Naive thymus-derived CD4-positive, alpha-beta T cell (primary cell): ENCODE results near the gene LYZL1. TPM values are rescaled to one million over a fixed set of nuclear protein-coding genes. Genes with fewer than 3 reads are reported as not detected.
"Not testable (repeated sequence)": the region's sequence is repeated elsewhere in the genome, so short reads cannot be mapped to it uniquely, and the experiment has no call there.

Source experiments
- ATAC-seq: fragments of 150-1000 bp; cut with Tn5 transposase; 2 replicates; pipeline ENCODE4 v1.10.0; 2021; ENCODE audit warnings: mild to moderate bottlenecking, moderate library complexity
- CTCF ChIA-PET: fragments of 350-600 bp; sonication (Branson Sonifier 250); formaldehyde crosslinking; loops from one replicate; lab custom pipeline; 2021; ENCODE audit warnings: antibody characterized with exemption; lab: Charles Lee
- POLR2A ChIA-PET: fragments of 350-600 bp; sonication (Branson Sonifier 250); formaldehyde crosslinking; loops from one replicate; lab custom pipeline; 2021; ENCODE audit warnings: antibody characterized with exemption, inconsistent platforms; lab: Charles Lee
- DNase-seq, 9 donors: peaks; one replicate each; pipeline versions ENCODE4 v3.0.0 to v3.0.0-alpha.2; 2020 to 2022; ENCODE audit warnings: mixed read lengths in 1 of 9
- H3K27ac ChIP-seq: one replicate; pipeline ENCODE4 v1.7.0; 2013; ENCODE audit warnings: mild to moderate bottlenecking, low read depth, low read length, moderate library complexity
- H3K27me3 ChIP-seq, 2 donors: one replicate each; pipeline ENCODE4 v1.7.0; 2013; ENCODE audit warnings: low read length in 2 of 2, mild to moderate bottlenecking in 2 of 2, moderate library complexity in 2 of 2; ENCODE audit not compliant: control insufficient read depth in 2 of 2, insufficient read depth in 2 of 2
- H3K36me3 ChIP-seq, 3 experiments: 1 replicate in 2 of 3; 2 replicates in 1 of 3; pipeline ENCODE4 v1.7.0; 2013; ENCODE audit warnings: low read length in 3 of 3, mild to moderate bottlenecking in 3 of 3, moderate library complexity in 1 of 3; ENCODE audit not compliant: insufficient read depth in 3 of 3, control insufficient read depth in 2 of 3
- H3K4me1 ChIP-seq, 2 donors: one replicate each; pipeline ENCODE4 v1.7.0; 2013; ENCODE audit warnings: low read length in 2 of 2, mild to moderate bottlenecking in 2 of 2, moderate library complexity in 1 of 2; ENCODE audit not compliant: control insufficient read depth in 2 of 2, insufficient read depth in 2 of 2
- H3K4me3 ChIP-seq: 2 replicates; pipeline ENCODE4 v1.7.0; 2013; ENCODE audit warnings: mild to moderate bottlenecking, low read length
- H3K9me3 ChIP-seq, 3 experiments: 1 replicate in 2 of 3; 2 replicates in 1 of 3; pipeline ENCODE4 v1.7.0; 2013; ENCODE audit warnings: low read length in 3 of 3; ENCODE audit not compliant: control insufficient read depth in 2 of 3
- H3K27ac Mint-ChIP-seq, 9 donors: one replicate each; pipeline ENCODE4 v1.8.0; 2020 to 2022; ENCODE audit warnings: mixed read lengths in 9 of 9, mild to moderate bottlenecking in 8 of 9, moderate library complexity in 5 of 9, inconsistent platforms in 2 of 9
- H3K27me3 Mint-ChIP-seq, 5 donors: one replicate each; pipeline ENCODE4 v1.8.0; 2021 to 2022; ENCODE audit warnings: mixed read lengths in 5 of 5, mild to moderate bottlenecking in 1 of 5
- H3K36me3 Mint-ChIP-seq, 5 donors: one replicate each; pipeline ENCODE4 v1.8.0; 2020 to 2022; ENCODE audit warnings: mixed read lengths in 5 of 5, mild to moderate bottlenecking in 3 of 5, inconsistent platforms in 1 of 5
- H3K4me1 Mint-ChIP-seq, 7 donors: one replicate each; pipeline ENCODE4 v1.8.0; 2020 to 2022; ENCODE audit warnings: mixed read lengths in 7 of 7, mild to moderate bottlenecking in 3 of 7, inconsistent platforms in 1 of 7
- H3K4me3 Mint-ChIP-seq, 10 donors: one replicate each; pipeline ENCODE4 v1.8.0; 2020 to 2022; ENCODE audit warnings: mild to moderate bottlenecking in 10 of 10, mixed read lengths in 10 of 10, moderate library complexity in 6 of 10, inconsistent platforms in 2 of 10
- H3K9me3 Mint-ChIP-seq, 11 donors: one replicate each; pipeline ENCODE4 v1.8.0; 2020 to 2022; ENCODE audit warnings: mixed read lengths in 11 of 11, mild to moderate bottlenecking in 4 of 11, inconsistent platforms in 1 of 11, moderate library complexity in 1 of 11
- intact Hi-C, 2 donors: fragments of 100-400 bp; cut with micrococcal nuclease; formaldehyde crosslinking; loops; one replicate each; pipeline ENCODE4 v1.15.1; 2023
- polyA plus RNA-seq, 2 donors: library from polyadenylated mRNA; unstranded; fragments of 300-500 nt; fragmentation: Illumina TruSeq; gene quantifications; one replicate each; pipeline ENCODE4 v1.2.3, GENCODE V29; 2021
- total RNA-seq, 6 experiments: library from RNA in 5 of 6; stranded (reverse) in 5 of 6; gene quantifications; 1 replicate in 5 of 6; 2 replicates in 1 of 6; pipeline ENCODE4 v1.2.3 and lab custom pipeline; 2021 to 2026

LYZL1 gene
- total and polyA plus RNA-seq, 7 experiments from 2014 or later = not detected

- peaks cover 5 to 17% (median 6%) of the 10 kb centered on the region in 5 donors for H3K27me3 Mint-ChIP-seq
- no peak for DNase-seq
- intact Hi-C loops = no loop called here
- ATAC-seq = no peak
- Histone ChIP-seq H3K27me3 (no peaks in the 10 kb centered on the region), H3K9me3 (no peaks in the 10 kb centered on the region), H3K36me3 (no peaks in the 10 kb centered on the region), H3K4me1 (no peaks in the 10 kb centered on the region), H3K27ac (no peak overlapping the region), H3K4me3 (no peak overlapping the region)
- H3K27ac Mint-ChIP-seq = no peak overlapping the region
- H3K4me3 Mint-ChIP-seq = no peak overlapping the region
- H3K36me3 Mint-ChIP-seq = no peaks in the 10 kb centered on the region
- ChIA-PET CTCF (no interaction called here), POLR2A (no interaction called here)
- H3K4me1 Mint-ChIP-seq = peaks cover 0 to 2% (median 0%) of the 10 kb centered on the region in 7 donors
- peaks cover 0 to 4% (median 0%) of the 10 kb centered on the region in 11 donors for H3K9me3 Mint-ChIP-seq
Measured at GRCh38 chr10:29279779-29280487, 8.9 kb upstream of the LYZL1 start.

DNA sequence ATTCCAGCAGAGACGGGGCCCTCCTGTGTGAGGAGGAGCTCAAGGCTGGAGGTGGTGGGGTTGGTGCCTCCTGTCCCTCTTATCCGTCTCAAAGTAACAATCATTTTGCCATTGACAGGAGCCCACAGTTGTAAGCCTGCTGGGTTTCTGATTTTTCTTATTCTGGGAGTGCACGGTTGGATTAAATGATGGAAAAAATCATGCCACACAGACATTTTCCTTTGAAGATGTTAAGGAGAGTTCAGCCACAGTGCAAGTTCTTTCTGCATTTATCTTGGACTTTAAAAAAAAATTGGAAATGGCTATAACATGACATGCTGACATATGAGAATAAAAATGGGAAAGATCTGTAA lies 8.4 kb upstream of the LYZL1 start:
- Histone ChIP-seq H3K36me3 (no peaks in the 10 kb centered on the region), H3K4me1 (no peaks in the 10 kb centered on the region), H3K27me3 (no peaks in the 10 kb centered on the region), H3K27ac (no peak overlapping the region), H3K4me3 (no peak overlapping the region), H3K9me3 (no peaks in the 10 kb centered on the region)
- peaks cover 5 to 17% (median 6%) of the 10 kb centered on the region in 5 donors for H3K27me3 Mint-ChIP-seq
- ChIA-PET POLR2A (no interaction called here), CTCF (no interaction called here)
- no peak overlapping the region for H3K27ac Mint-ChIP-seq
- peaks cover 0 to 2% (median 0%) of the 10 kb centered on the region in 11 donors for H3K9me3 Mint-ChIP-seq
- intact Hi-C loops = no loop called here
- H3K4me1 Mint-ChIP-seq = peaks cover 0 to 2% (median 0%) of the 10 kb centered on the region in 7 donors
- H3K4me3 Mint-ChIP-seq = no peak overlapping the region
- ATAC-seq (no peak), DNase-seq (no peak)
- no peaks in the 10 kb centered on the region for H3K36me3 Mint-ChIP-seq

DNA sequence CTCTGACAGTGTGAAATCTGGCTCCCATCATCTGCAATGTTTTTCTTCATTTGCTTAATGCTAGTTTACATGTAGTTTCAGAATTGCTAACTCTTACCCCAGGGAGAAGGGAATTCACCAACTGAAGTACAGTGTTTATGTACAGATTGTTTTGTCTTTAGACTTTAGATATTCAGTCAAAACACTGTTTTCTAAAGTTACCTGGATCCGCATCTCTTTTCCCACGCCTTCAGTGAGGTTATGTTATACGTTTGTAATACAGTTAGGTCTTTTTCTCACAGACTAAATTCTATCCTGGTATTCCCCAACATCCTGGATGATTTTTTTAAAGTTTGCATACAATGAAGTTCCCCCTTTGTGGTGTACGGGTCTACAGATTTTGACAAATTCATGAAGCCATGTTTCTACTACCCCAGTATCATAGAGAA lies 3.2 kb upstream of the LYZL1 start:
- Histone ChIP-seq H3K9me3 (no peaks in the 10 kb centered on the region), H3K4me3 (no peak overlapping the region), H3K27me3 (peaks cover 0 to 4% of the 10 kb centered on the region in 2 donors), H3K4me1 (no peaks in the 10 kb centered on the region), H3K36me3 (no peaks in the 10 kb centered on the region), H3K27ac (no peak overlapping the region)
- H3K27ac Mint-ChIP-seq = no peak overlapping the region
- peaks cover 19 to 39% (median 23%) of the 10 kb centered on the region in 5 donors for H3K27me3 Mint-ChIP-seq
- POLR2A ChIA-PET = no interaction called here
- ATAC-seq = no peak
- no peaks in the 10 kb centered on the region for H3K4me1 Mint-ChIP-seq
- CTCF ChIA-PET = no interaction called here
- intact Hi-C loops = no loop called here
- no peak for DNase-seq
- H3K9me3 Mint-ChIP-seq = no peaks in the 10 kb centered on the region
- no peak overlapping the region for H3K4me3 Mint-ChIP-seq
- no peaks in the 10 kb centered on the region for H3K36me3 Mint-ChIP-seq

- Mint-ChIP-seq H3K27me3 (peaks cover 23 to 48% (median 26%) of the 10 kb centered on the region in 5 donors), H3K27ac (no peak overlapping the region), H3K9me3 (no peaks in the 10 kb centered on the region), H3K4me3 (no peak overlapping the region), H3K36me3 (no peaks in the 10 kb centered on the region), H3K4me1 (no peaks in the 10 kb centered on the region)
- H3K9me3 ChIP-seq = no peaks in the 10 kb centered on the region
- H3K27ac ChIP-seq = no peak overlapping the region
- peaks cover 0 to 4% of the 10 kb centered on the region in 2 donors for H3K27me3 ChIP-seq
- H3K4me3 ChIP-seq = no peak overlapping the region
- ChIA-PET CTCF (no interaction called here), POLR2A (no interaction called here)
- no peaks in the 10 kb centered on the region for H3K36me3 ChIP-seq
- no peak for ATAC-seq
- no peak for DNase-seq
- intact Hi-C loops = no loop called here
- no peaks in the 10 kb centered on the region for H3K4me1 ChIP-seq
Measured at GRCh38 chr10:29287635-29288034, 1.2 kb upstream of the LYZL1 start.

- H3K36me3 Mint-ChIP-seq, H3K27ac ChIP-seq, CTCF ChIA-PET, H3K4me1 ChIP-seq, DNase-seq, H3K4me3 Mint-ChIP-seq, H3K9me3 Mint-ChIP-seq, H3K4me1 Mint-ChIP-seq, H3K27me3 ChIP-seq, intact Hi-C loops, ATAC-seq, H3K36me3 ChIP-seq, H3K4me3 ChIP-seq, H3K27ac Mint-ChIP-seq, POLR2A ChIA-PET, H3K9me3 ChIP-seq: not testable (repeated sequence)
- peaks cover 17 to 57% (median 37%) of the 10 kb centered on the region in 5 donors for H3K27me3 Mint-ChIP-seq
Measured at GRCh38 chr10:29291561-29291960, 2.7 kb downstream of the LYZL1 start.

DNA sequence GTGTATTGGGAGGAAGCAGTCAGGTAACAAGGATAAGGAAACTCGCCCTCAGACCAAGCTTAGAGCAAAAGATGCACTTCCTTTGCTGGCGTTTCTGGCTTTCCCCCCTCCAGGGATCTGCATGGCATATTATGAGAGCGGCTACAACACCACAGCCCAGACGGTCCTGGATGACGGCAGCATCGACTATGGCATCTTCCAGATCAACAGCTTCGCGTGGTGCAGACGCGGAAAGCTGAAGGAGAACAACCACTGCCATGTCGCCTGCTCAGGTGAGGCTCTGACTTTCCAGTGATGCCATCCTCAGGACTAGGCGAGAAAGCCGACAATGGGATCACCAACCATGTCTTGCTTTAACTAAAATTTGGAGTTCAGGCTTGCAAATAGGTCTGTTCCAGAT lies 3.5 kb downstream of the LYZL1 start:
- H3K27ac Mint-ChIP-seq, H3K27ac ChIP-seq, H3K4me3 Mint-ChIP-seq, H3K36me3 Mint-ChIP-seq, POLR2A ChIA-PET, H3K36me3 ChIP-seq, H3K9me3 ChIP-seq, intact Hi-C loops, DNase-seq, ATAC-seq, H3K4me3 ChIP-seq, CTCF ChIA-PET, H3K27me3 ChIP-seq, H3K4me1 ChIP-seq, H3K4me1 Mint-ChIP-seq: not testable (repeated sequence)
- Mint-ChIP-seq H3K9me3 (peaks cover 0 to 14% (median under 1%) of the 10 kb centered on the region in 11 donors), H3K27me3 (peaks cover 9 to 49% (median 34%) of the 10 kb centered on the region in 5 donors)

DNA sequence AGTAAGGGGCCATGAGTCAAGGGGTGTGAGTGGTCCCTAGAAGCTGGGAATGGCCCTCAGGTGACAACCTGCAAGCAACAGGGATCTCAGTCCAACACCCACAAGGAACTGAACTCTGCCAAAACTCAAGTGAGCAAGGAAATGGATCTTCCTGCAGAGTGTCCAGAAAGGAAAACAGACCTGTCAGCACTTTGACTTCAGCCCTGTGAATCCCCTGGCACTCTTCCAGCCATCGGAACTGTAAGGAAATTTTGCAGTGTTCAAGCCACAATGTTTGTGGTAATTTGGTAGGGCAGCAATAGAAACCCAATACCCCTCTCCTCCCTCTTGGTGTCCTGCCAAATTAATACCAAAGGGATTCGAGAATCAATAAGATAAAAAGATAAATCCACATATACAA lies 6.9 kb downstream of the LYZL1 start:
- CTCF ChIA-PET = no interaction called here
- Histone ChIP-seq H3K36me3 (no peaks in the 10 kb centered on the region), H3K4me3 (no peak overlapping the region), H3K4me1 (no peaks in the 10 kb centered on the region), H3K9me3 (no peaks in the 10 kb centered on the region), H3K27me3 (no peaks in the 10 kb centered on the region), H3K27ac (no peak overlapping the region)
- ATAC-seq (no peak), DNase-seq (no peak)
- H3K9me3 Mint-ChIP-seq = peaks cover 0 to 35% (median 7%) of the 10 kb centered on the region in 11 donors
- peaks cover 4 to 36% (median 33%) of the 10 kb centered on the region in 5 donors for H3K27me3 Mint-ChIP-seq
- no peak overlapping the region for H3K4me3 Mint-ChIP-seq
- POLR2A ChIA-PET = no interaction called here
- no peak overlapping the region for H3K27ac Mint-ChIP-seq
- intact Hi-C loops = no loop called here
- no peaks in the 10 kb centered on the region for H3K4me1 Mint-ChIP-seq
- H3K36me3 Mint-ChIP-seq = no peaks in the 10 kb centered on the region
